C4-2B (cell line): ENCODE results near the gene NMNAT2.

ENCODE experiments used
- H3K27ac ChIP-seq: fragments of 450-650 bp; 2 replicates; pipeline ENCODE4 v1.5.1; 2017
- CTCF ChIP-seq: fragments of 450-650 bp; conservative IDR thresholded peaks from 2 replicates; pipeline ENCODE4 v1.5.1; 2017; ENCODE audit warnings: mild to moderate bottlenecking
- ZFX ChIP-seq: fragments of 450-650 bp; IDR thresholded peaks from 2 replicates; pipeline ENCODE4 v1.6.1; 2017

The NMNAT2 gene

GRCh38 chr1:183319606-183320005 lies 98.6 kb downstream of the NMNAT2 start:
- TF ChIP-seq CTCF, result no peak
- TF ChIP-seq ZFX, result no peak
- no peak overlapping the region for H3K27ac ChIP-seq

GRCh38 chr1:183319051-183319450 lies 99.1 kb downstream of the NMNAT2 start:
- no peak overlapping the region for H3K27ac ChIP-seq
- TF ChIP-seq ZFX, result no peak
- TF ChIP-seq CTCF, result no peak

GRCh38 chr1:183318433-183318832 lies 99.7 kb downstream of the NMNAT2 start:
- TF ChIP-seq CTCF, result peak; percentile 43; the same call in 1 of the 2 replicates
- TF ChIP-seq ZFX, result no peak
- H3K27ac ChIP-seq, result no peak overlapping the region

GRCh38 chr1:183315991-183316758 lies 102.0 kb downstream of the NMNAT2 start:
- H3K27ac ChIP-seq, result no peak overlapping the region
- TF ChIP-seq CTCF (no peak), ZFX (no peak)

GRCh38 chr1:183313063-183313462 lies 105.1 kb downstream of the NMNAT2 start:
- no peak overlapping the region for H3K27ac ChIP-seq
- TF ChIP-seq CTCF (no peak), ZFX (no peak)

- H3K27ac ChIP-seq, result no peak overlapping the region
- TF ChIP-seq CTCF (no peak), ZFX (no peak)
Observed at GRCh38 chr1:183310753-183311479, 107.3 kb downstream of the NMNAT2 start.

GRCh38 chr1:183308719-183309118 lies 109.5 kb downstream of the NMNAT2 start:
- TF ChIP-seq CTCF (no peak), ZFX (no peak)
- no peak overlapping the region for H3K27ac ChIP-seq
